DND-41 (cell line): ENCODE measurements around the gene RGS19.

ENCODE experiments used
- CTCF ChIP-seq: IDR thresholded peaks from 2 replicates; pipeline ENCODE4 v1.5.1; 2012; ENCODE audit warnings: borderline replicate concordance, low read length, moderate library complexity, mild to moderate bottlenecking; ENCODE audit not compliant: poor library complexity, severe bottlenecking; ENCODE audit errors: extremely low read depth
- EZH2 ChIP-seq: IDR thresholded peaks from 3 replicates; pipeline ENCODE4 v1.6.1; 2012; ENCODE audit warnings: borderline replicate concordance, low read depth, mild to moderate bottlenecking, moderate library complexity, low read length, inconsistent platforms; ENCODE audit not compliant: severe bottlenecking

- peak; percentile 96 for TF ChIP-seq CTCF
- no peak for TF ChIP-seq EZH2
Measured at GRCh38 chr20:64057628-64058498, 21.5 kb downstream of the RGS19 start.
